OCI-LY7 (cell line): ENCODE data around the gene ROPN1L. TPM values are rescaled to one million over a fixed set of nuclear protein-coding genes. Genes with fewer than 3 reads are reported as not detected.

Experiments
- BruUV-seq: library from RNA; stranded (reverse); fragments of 400-500 nt; replicated peaks from 2 replicates; lab custom pipeline; 2021; lab: Mats Ljungman, UMichigan
- CTCF ChIA-PET: fragments of 300-600 bp; sonication (Branson Sonifier 250); formaldehyde crosslinking; loops from one replicate; lab custom pipeline; 2022; ENCODE audit warnings: antibody characterized with exemption; ENCODE audit not compliant: unreplicated experiment; lab: Charles Lee
- POLR2A ChIA-PET: fragments of 300-600 bp; sonication (Branson Sonifier 250); formaldehyde crosslinking; loops from one replicate; lab custom pipeline; 2022; ENCODE audit warnings: antibody characterized with exemption; lab: Charles Lee
- DNase-seq: peaks from one replicate; pipeline ENCODE4 v3.0.0-alpha.2; 2015; ENCODE audit warnings: low spot score
- H2AFZ ChIP-seq: fragments of 200-600 bp; sonication (generic), shearing (Covaris generic); 2 replicates; pipeline ENCODE4 v1.6.1; 2014; ENCODE audit warnings: mild to moderate bottlenecking, antibody characterized with exemption, low read length, moderate library complexity
- H3K27ac ChIP-seq: fragments of 200-600 bp; sonication (generic); 2 replicates; pipeline ENCODE4 v1.5.1; 2014; ENCODE audit warnings: mixed run types, low read depth, mild to moderate bottlenecking, moderate library complexity, low read length, inconsistent platforms; ENCODE audit not compliant: poor library complexity, severe bottlenecking
- H3K36me3 ChIP-seq: fragments of 200-600 bp; sonication (generic); 2 replicates; pipeline ENCODE4 v1.6.1; 2014; ENCODE audit warnings: mild to moderate bottlenecking, antibody characterized with exemption, low read length, moderate library complexity, mixed read lengths; ENCODE audit not compliant: insufficient read depth
- H3K4me1 ChIP-seq: fragments of 200-600 bp; sonication (generic); 2 replicates; pipeline ENCODE4 v1.5.1; 2014; ENCODE audit warnings: mild to moderate bottlenecking, low read length; ENCODE audit not compliant: insufficient read depth, poor library complexity, severe bottlenecking
- H3K4me2 ChIP-seq: fragments of 200-600 bp; sonication (generic); 2 replicates; pipeline ENCODE4 v1.6.1; 2014; ENCODE audit warnings: mild to moderate bottlenecking, low read length
- H3K4me3 ChIP-seq: fragments of 200-600 bp; sonication (generic); 2 replicates; pipeline ENCODE4 v1.5.1; 2014; ENCODE audit warnings: mild to moderate bottlenecking, low read depth, low read length; ENCODE audit not compliant: poor library complexity, severe bottlenecking
- H3K79me2 ChIP-seq: fragments of 200-600 bp; sonication (generic); 2 replicates; pipeline ENCODE4 v1.6.1; 2016; ENCODE audit warnings: low read depth, mild to moderate bottlenecking, low read length, moderate library complexity, mixed read lengths; ENCODE audit not compliant: insufficient read depth
- H3K9me2 ChIP-seq: fragments of 200-600 bp; sonication (generic); 2 replicates; pipeline ENCODE4 v1.6.1; 2016; ENCODE audit warnings: mild to moderate bottlenecking, low read length, mixed read lengths; ENCODE audit not compliant: insufficient read depth
- H3K9me3 ChIP-seq: fragments of 200-600 bp; sonication (generic); 2 replicates; pipeline ENCODE4 v1.6.1; 2014; ENCODE audit warnings: mild to moderate bottlenecking, mixed run types, low read length, mixed read lengths
- H4K20me1 ChIP-seq: fragments of 200-600 bp; sonication (generic); 2 replicates; pipeline ENCODE4 v1.6.1; 2014; ENCODE audit warnings: mild to moderate bottlenecking, antibody characterized with exemption, low read length, moderate library complexity, mixed read lengths; ENCODE audit not compliant: insufficient read depth
- EZH2phosphoT487 ChIP-seq: fragments of 200-600 bp; sonication (generic); IDR thresholded peaks from 2 replicates; pipeline ENCODE4 v1.6.1; 2018; ENCODE audit warnings: low read depth, borderline replicate concordance, mild to moderate bottlenecking, mixed run types, antibody characterized with exemption, low read length, moderate library complexity, mixed read lengths
- intact Hi-C: fragments of 100-400 bp; cut with micrococcal nuclease; formaldehyde crosslinking; loops from one replicate; pipeline ENCODE4 v1.10.0; 2022; ENCODE audit not compliant: unreplicated experiment
- total RNA-seq, 2 experiments: library from RNA; depleted of rRNA in 1 of 2; stranded (reverse); fragments of >200 nt in 1 of 2; shearing (Covaris generic) in 1 of 2; gene quantifications; 2 replicates each; pipeline ENCODE4 v1.2.3, GENCODE V29; 2014 to 2022
- TF ChIP-seq, protein P1 (sequence below): fragments of 200-600 bp; sonication (generic); conservative IDR thresholded peaks from 2 replicates; pipeline ENCODE4 v1.5.1; 2014; ENCODE audit warnings: mild to moderate bottlenecking, antibody characterized with exemption, low read length, moderate library complexity, mixed read lengths

The ROPN1L gene
- total RNA-seq, 2 experiments from 2014 or later, result 0.35 to 0.36 TPM

DNA sequence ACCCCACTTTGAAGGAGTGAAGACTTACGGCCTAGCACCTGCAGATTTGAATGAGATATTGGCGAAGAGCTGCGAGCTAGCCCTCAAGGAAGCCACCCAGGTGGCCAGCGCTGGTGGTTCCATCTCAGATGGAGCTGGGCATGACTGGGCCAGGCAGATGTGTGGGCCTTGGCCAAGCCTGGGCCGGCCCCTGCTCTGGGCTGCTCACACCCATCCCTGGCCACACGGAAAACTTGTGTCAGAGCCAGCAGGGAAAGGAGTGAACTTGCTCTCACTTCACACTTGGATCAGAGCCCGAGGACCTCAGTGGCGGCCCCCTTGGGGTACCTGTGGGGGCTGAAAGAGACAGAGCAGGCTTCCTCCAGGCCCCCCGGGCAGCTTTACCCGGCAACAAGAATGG is 44.2 kb downstream of the ROPN1L start:
- H3K9me3 ChIP-seq, result no peaks in the 10 kb centered on the region
- no peaks in the 10 kb centered on the region for H3K9me2 ChIP-seq
- H3K4me3 ChIP-seq, result no peak overlapping the region
- ChIA-PET CTCF (no interaction called here), POLR2A (no interaction called here)
- no peak overlapping the region for H3K4me2 ChIP-seq
- BruUV-seq, result no TSS peak
- DNase-seq, result no peak
- no peaks in the 10 kb centered on the region for H3K36me3 ChIP-seq
- TF ChIP-seq, protein P1, sequence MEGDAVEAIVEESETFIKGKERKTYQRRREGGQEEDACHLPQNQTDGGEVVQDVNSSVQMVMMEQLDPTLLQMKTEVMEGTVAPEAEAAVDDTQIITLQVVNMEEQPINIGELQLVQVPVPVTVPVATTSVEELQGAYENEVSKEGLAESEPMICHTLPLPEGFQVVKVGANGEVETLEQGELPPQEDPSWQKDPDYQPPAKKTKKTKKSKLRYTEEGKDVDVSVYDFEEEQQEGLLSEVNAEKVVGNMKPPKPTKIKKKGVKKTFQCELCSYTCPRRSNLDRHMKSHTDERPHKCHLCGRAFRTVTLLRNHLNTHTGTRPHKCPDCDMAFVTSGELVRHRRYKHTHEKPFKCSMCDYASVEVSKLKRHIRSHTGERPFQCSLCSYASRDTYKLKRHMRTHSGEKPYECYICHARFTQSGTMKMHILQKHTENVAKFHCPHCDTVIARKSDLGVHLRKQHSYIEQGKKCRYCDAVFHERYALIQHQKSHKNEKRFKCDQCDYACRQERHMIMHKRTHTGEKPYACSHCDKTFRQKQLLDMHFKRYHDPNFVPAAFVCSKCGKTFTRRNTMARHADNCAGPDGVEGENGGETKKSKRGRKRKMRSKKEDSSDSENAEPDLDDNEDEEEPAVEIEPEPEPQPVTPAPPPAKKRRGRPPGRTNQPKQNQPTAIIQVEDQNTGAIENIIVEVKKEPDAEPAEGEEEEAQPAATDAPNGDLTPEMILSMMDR, result no peak
- no peak for TF ChIP-seq EZH2phosphoT487
- H3K4me1 ChIP-seq, result peaks cover 18% of the 10 kb centered on the region
- H4K20me1 ChIP-seq, result no peaks in the 10 kb centered on the region
- no peak overlapping the region for H2AFZ ChIP-seq
- intact Hi-C loops, result no loop called here
- H3K27ac ChIP-seq, result no peak overlapping the region
- no peaks in the 10 kb centered on the region for H3K79me2 ChIP-seq

DNA sequence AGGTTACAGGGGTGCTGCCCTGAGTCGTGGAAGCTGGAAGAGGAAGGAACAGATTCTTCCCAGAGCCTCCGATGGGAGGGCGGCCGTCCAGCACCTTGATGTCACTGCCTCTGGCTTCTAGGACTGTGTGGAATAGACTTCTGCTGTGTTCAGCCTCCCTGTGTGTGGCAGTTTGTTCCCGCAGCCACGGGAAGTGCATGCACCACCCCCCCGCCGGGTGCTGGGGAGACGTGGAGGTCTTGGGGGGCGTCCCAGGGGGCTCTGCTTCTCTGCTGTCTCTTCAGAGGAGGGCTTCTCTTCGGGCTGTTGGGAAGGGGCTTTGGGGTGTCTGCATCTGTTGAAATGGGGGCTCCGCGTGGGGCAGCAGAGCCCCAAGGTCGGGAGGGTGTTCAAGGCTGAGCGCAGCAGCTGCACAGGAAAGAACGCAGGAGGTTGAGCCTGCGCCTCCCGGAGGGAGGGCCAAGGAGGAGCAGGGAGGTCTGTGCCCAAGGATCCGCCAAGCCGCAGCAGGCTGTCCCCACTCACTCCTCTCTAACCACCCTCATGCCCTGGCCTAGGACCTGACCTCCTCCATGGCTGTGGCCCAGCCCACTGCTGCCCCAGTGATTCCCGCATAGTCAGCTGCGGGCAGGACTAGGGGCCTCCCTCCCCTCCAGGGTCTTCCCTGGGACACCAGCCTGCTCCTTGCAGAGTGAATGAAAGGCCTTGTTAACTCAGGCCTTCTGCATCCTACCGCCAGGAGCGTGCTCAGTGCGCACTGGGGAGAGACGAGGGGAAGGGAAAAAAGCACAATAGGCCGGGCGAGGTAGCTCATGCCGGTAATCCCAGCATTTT is 45.0 kb downstream of the ROPN1L start:
- no peak for DNase-seq
- POLR2A ChIA-PET, result no interaction called here
- H4K20me1 ChIP-seq, result no peaks in the 10 kb centered on the region
- no peaks in the 10 kb centered on the region for H3K9me3 ChIP-seq
- peaks cover 18% of the 10 kb centered on the region for H3K4me1 ChIP-seq
- CTCF ChIA-PET, result no interaction called here
- H3K4me3 ChIP-seq, result no peak overlapping the region
- H2AFZ ChIP-seq, result no peak overlapping the region
- H3K79me2 ChIP-seq, result no peaks in the 10 kb centered on the region
- no TSS peak for BruUV-seq
- no peaks in the 10 kb centered on the region for H3K9me2 ChIP-seq
- no peaks in the 10 kb centered on the region for H3K36me3 ChIP-seq
- TF ChIP-seq, protein P1, result no peak
- no peak for TF ChIP-seq EZH2phosphoT487
- intact Hi-C loops, result no loop called here
- no peak overlapping the region for H3K27ac ChIP-seq
- H3K4me2 ChIP-seq, result no peak overlapping the region

DNA sequence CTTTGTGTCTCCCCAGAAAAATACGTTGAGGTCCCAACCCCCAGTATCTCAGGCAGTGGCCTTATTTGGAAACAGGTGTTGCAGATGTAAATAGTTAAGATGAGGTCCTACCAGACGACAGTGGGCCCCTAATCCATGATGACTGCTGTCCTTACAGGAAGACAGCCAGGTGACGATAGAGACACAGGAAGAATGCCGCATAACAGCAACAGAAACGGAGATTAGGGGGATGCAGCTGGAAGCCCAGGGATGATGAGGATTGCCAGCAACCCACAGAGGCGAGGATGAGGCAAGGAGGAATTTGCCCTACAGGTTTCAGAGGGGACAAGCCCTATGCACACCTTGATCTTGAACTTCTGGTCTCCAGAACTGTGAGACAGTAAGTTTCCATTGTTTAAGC is 46.5 kb downstream of the ROPN1L start:
- no TSS peak for BruUV-seq
- H2AFZ ChIP-seq, result no peak overlapping the region
- no peaks in the 10 kb centered on the region for H3K9me2 ChIP-seq
- no peak overlapping the region for H3K4me2 ChIP-seq
- no peaks in the 10 kb centered on the region for H3K79me2 ChIP-seq
- H3K4me3 ChIP-seq, result no peak overlapping the region
- no peak overlapping the region for H3K27ac ChIP-seq
- ChIA-PET POLR2A (no interaction called here), CTCF (interaction anchor here (0.5 kb wide), 1 partner anchor 106 kb away, joined by 3 read pairs; no protein-coding TSS in a partner anchor)
- intact Hi-C loops, result no loop called here
- H3K4me1 ChIP-seq, result peaks cover 18% of the 10 kb centered on the region
- H3K9me3 ChIP-seq, result no peaks in the 10 kb centered on the region
- DNase-seq, result no peak
- no peak for TF ChIP-seq EZH2phosphoT487
- TF ChIP-seq, protein P1, result no peak
- H3K36me3 ChIP-seq, result no peaks in the 10 kb centered on the region
- H4K20me1 ChIP-seq, result no peaks in the 10 kb centered on the region
